CD8-positive, alpha-beta memory T cell (primary cell): Measurements from ENCODE around the gene ZNF276. TPM values are rescaled to one million over a fixed set of nuclear protein-coding genes. Genes with fewer than 3 reads are reported as not detected.

ENCODE experiments used
- CTCF ChIA-PET: fragments of 350-600 bp; sonication (Branson Sonifier 250); formaldehyde crosslinking; loops from one replicate; lab custom pipeline; 2021; ENCODE audit warnings: antibody characterized with exemption; lab: Charles Lee
- POLR2A ChIA-PET: fragments of 350-600 bp; sonication (Branson Sonifier 250); formaldehyde crosslinking; loops from one replicate; lab custom pipeline; 2021; ENCODE audit warnings: antibody characterized with exemption; lab: Charles Lee
- DNase-seq, 5 donors: peaks; one replicate each; pipeline versions ENCODE4 v3.0.0 to v3.0.0-alpha.2; 2020 to 2022; ENCODE audit warnings: mixed read lengths in 1 of 5
- H3K27ac ChIP-seq: one replicate; pipeline ENCODE4 v1.7.0; 2013; ENCODE audit warnings: low read depth, mild to moderate bottlenecking, low read length, moderate library complexity
- H3K27me3 ChIP-seq: 2 replicates; pipeline ENCODE4 v1.7.0; 2013; ENCODE audit warnings: low read length, mild to moderate bottlenecking; ENCODE audit not compliant: insufficient read depth, poor library complexity, severe bottlenecking
- H3K36me3 ChIP-seq: 2 replicates; pipeline ENCODE4 v1.7.0; 2013; ENCODE audit warnings: mild to moderate bottlenecking, low read length, moderate library complexity; ENCODE audit not compliant: insufficient read depth
- H3K4me1 ChIP-seq: 2 replicates; pipeline ENCODE4 v1.7.0; 2013; ENCODE audit warnings: mild to moderate bottlenecking, low read length, moderate library complexity; ENCODE audit not compliant: insufficient read depth
- H3K4me3 ChIP-seq: 2 replicates; pipeline ENCODE4 v1.7.0; 2013; ENCODE audit warnings: mild to moderate bottlenecking, low read length
- H3K9me3 ChIP-seq: 2 replicates; pipeline ENCODE4 v1.7.0; 2013; ENCODE audit warnings: mild to moderate bottlenecking, low read length
- H3K27ac Mint-ChIP-seq, 8 donors: one replicate each; pipeline ENCODE4 v1.8.0; 2020 to 2021; ENCODE audit warnings: mixed read lengths in 8 of 8, mild to moderate bottlenecking in 6 of 8, inconsistent platforms in 3 of 8, moderate library complexity in 3 of 8
- H3K27me3 Mint-ChIP-seq, 2 donors: one replicate each; pipeline ENCODE4 v1.8.0; 2020 to 2021; ENCODE audit warnings: mixed read lengths in 2 of 2, mild to moderate bottlenecking in 1 of 2, moderate library complexity in 1 of 2
- H3K36me3 Mint-ChIP-seq, 3 donors: one replicate each; pipeline ENCODE4 v1.8.0; 2020 to 2021; ENCODE audit warnings: mixed read lengths in 3 of 3, inconsistent platforms in 1 of 3, mild to moderate bottlenecking in 1 of 3
- H3K4me1 Mint-ChIP-seq, 3 donors: one replicate each; pipeline ENCODE4 v1.8.0; 2020 to 2021; ENCODE audit warnings: mixed read lengths in 3 of 3, inconsistent platforms in 1 of 3, mild to moderate bottlenecking in 1 of 3
- H3K4me3 Mint-ChIP-seq, 7 donors: one replicate each; pipeline ENCODE4 v1.8.0; 2020 to 2021; ENCODE audit warnings: mixed read lengths in 7 of 7, mild to moderate bottlenecking in 6 of 7, moderate library complexity in 4 of 7, inconsistent platforms in 2 of 7
- H3K9me3 Mint-ChIP-seq, 5 donors: one replicate each; pipeline ENCODE4 v1.8.0; 2020 to 2022; ENCODE audit warnings: mixed read lengths in 5 of 5, mild to moderate bottlenecking in 3 of 5, moderate library complexity in 2 of 5, inconsistent platforms in 1 of 5
- polyA plus RNA-seq: library from polyadenylated mRNA; unstranded; fragments of 300-500 nt; fragmentation: Illumina TruSeq; gene quantifications from one replicate; pipeline ENCODE4 v1.2.3, GENCODE V29; 2021
- total RNA-seq, 2 experiments: library from RNA; stranded (reverse); gene quantifications; one replicate each; pipeline ENCODE4 v1.2.3, GENCODE V29; 2021

Gene ZNF276
- total and polyA plus RNA-seq, 3 experiments from 2014 or later, result 35.6 to 47.3 (median 36.6) TPM

GRCh38 chr16:89710709-89711564 is 10.4 kb upstream of the ZNF276 start:
- Mint-ChIP-seq H3K36me3 (no peaks in the 10 kb centered on the region), H3K4me1 (peaks cover 3 to 12% (median 10%) of the 10 kb centered on the region in 3 donors), H3K9me3 (no peaks in the 10 kb centered on the region), H3K27me3 (no peaks in the 10 kb centered on the region), H3K27ac (no peak overlapping the region), H3K4me3 (no peak overlapping the region)
- no peak for DNase-seq
- Histone ChIP-seq H3K9me3 (no peaks in the 10 kb centered on the region), H3K36me3 (no peaks in the 10 kb centered on the region), H3K27ac (no peak overlapping the region), H3K4me3 (no peak overlapping the region), H3K27me3 (no peaks in the 10 kb centered on the region), H3K4me1 (peaks cover 14% of the 10 kb centered on the region)
- CTCF ChIA-PET, result interaction anchor here (1.2 to 17.8 kb wide), 3 partner anchors 76 to 199 kb away, joined by 4 to 323 read pairs (median 120); no protein-coding TSS in a partner anchor
- POLR2A ChIA-PET, result no interaction called here

GRCh38 chr16:89711601-89712273 is 9.6 kb upstream of the ZNF276 start:
- Histone ChIP-seq H3K27ac (peak overlapping the region; percentile 43), H3K4me3 (peak overlapping the region; percentile 43), H3K9me3 (no peaks in the 10 kb centered on the region), H3K36me3 (no peaks in the 10 kb centered on the region), H3K4me1 (peaks cover 10% of the 10 kb centered on the region), H3K27me3 (no peaks in the 10 kb centered on the region)
- ChIA-PET CTCF (interaction anchor here (1.7 to 17.8 kb wide), 3 partner anchors 11 to 151 kb away, joined by 4 to 323 read pairs (median 120); no protein-coding TSS in a partner anchor), POLR2A (interaction anchor here (1.6 kb wide), 1 partner anchor 12 kb away, joined by 4 read pairs; no protein-coding TSS in a partner anchor)
- H3K27ac Mint-ChIP-seq, result peak overlapping the region in 1 of 8 donors; percentile 50
- no peaks in the 10 kb centered on the region for H3K9me3 Mint-ChIP-seq
- peaks cover 0 to 9% (median 7%) of the 10 kb centered on the region in 3 donors for H3K4me1 Mint-ChIP-seq
- peak; percentile 59 to 81 (median 76) for DNase-seq
- no peaks in the 10 kb centered on the region for H3K36me3 Mint-ChIP-seq
- H3K27me3 Mint-ChIP-seq, result no peaks in the 10 kb centered on the region
- peak overlapping the region in 4 of 7 donors; percentile 19 to 65 (median 52) for H3K4me3 Mint-ChIP-seq

GRCh38 chr16:89712274-89712781 is 9.0 kb upstream of the ZNF276 start:
- Histone ChIP-seq H3K9me3 (no peaks in the 10 kb centered on the region), H3K36me3 (no peaks in the 10 kb centered on the region), H3K4me1 (peaks cover 10% of the 10 kb centered on the region), H3K4me3 (peak overlapping the region; percentile 43), H3K27me3 (no peaks in the 10 kb centered on the region), H3K27ac (peak overlapping the region; percentile 43)
- ChIA-PET CTCF (interaction anchor here (1.7 kb wide), 1 partner anchor 12 kb away, joined by 4 read pairs; no protein-coding TSS in a partner anchor), POLR2A (interaction anchor here (1.6 kb wide), 1 partner anchor 11 kb away, joined by 4 read pairs; no protein-coding TSS in a partner anchor)
- Mint-ChIP-seq H3K4me3 (peak overlapping the region in 5 of 7 donors; percentile 19 to 75 (median 55)), H3K27me3 (no peaks in the 10 kb centered on the region), H3K36me3 (no peaks in the 10 kb centered on the region), H3K4me1 (peaks cover 0 to 9% (median 7%) of the 10 kb centered on the region in 3 donors), H3K27ac (peak overlapping the region in 1 of 8 donors; percentile 50), H3K9me3 (no peaks in the 10 kb centered on the region)
- no peak for DNase-seq

- H3K9me3 Mint-ChIP-seq, result no peaks in the 10 kb centered on the region
- no peaks in the 10 kb centered on the region for H3K27me3 ChIP-seq
- DNase-seq, result no peak
- H3K4me1 ChIP-seq, result peaks cover 17% of the 10 kb centered on the region
- no peak overlapping the region for H3K4me3 Mint-ChIP-seq
- ChIA-PET CTCF (interaction anchor here (1.4 to 4.4 kb wide), 4 partner anchors 11 to 145 kb away, joined by 4 to 20 read pairs (median 6); no protein-coding TSS in a partner anchor), POLR2A (interaction anchor here (1.2 kb wide), 1 partner anchor 16 kb away, joined by 3 read pairs; the partner anchor contains the start of gene SPATA2L)
- H3K27me3 Mint-ChIP-seq, result no peaks in the 10 kb centered on the region
- no peak overlapping the region for H3K4me3 ChIP-seq
- no peak overlapping the region for H3K27ac ChIP-seq
- no peaks in the 10 kb centered on the region for H3K9me3 ChIP-seq
- H3K27ac Mint-ChIP-seq, result peak overlapping the region in 1 of 8 donors; percentile 26
- peaks cover 4 to 19% (median 14%) of the 10 kb centered on the region in 3 donors for H3K4me1 Mint-ChIP-seq
- no peaks in the 10 kb centered on the region for H3K36me3 ChIP-seq
- no peaks in the 10 kb centered on the region for H3K36me3 Mint-ChIP-seq
Measured at GRCh38 chr16:89716493-89716892, 4.8 kb upstream of the ZNF276 start.

GRCh38 chr16:89716916-89717687 is 4.2 kb upstream of the ZNF276 start:
- Mint-ChIP-seq H3K27ac (peak overlapping the region in 1 of 8 donors; percentile 84), H3K9me3 (no peaks in the 10 kb centered on the region), H3K27me3 (no peaks in the 10 kb centered on the region), H3K4me3 (no peak overlapping the region), H3K36me3 (no peaks in the 10 kb centered on the region), H3K4me1 (peaks cover 4 to 16% (median 14%) of the 10 kb centered on the region in 3 donors)
- no peak overlapping the region for H3K27ac ChIP-seq
- no peak overlapping the region for H3K4me3 ChIP-seq
- no peaks in the 10 kb centered on the region for H3K27me3 ChIP-seq
- DNase-seq, result no peak
- CTCF ChIA-PET, result interaction anchor here (1.4 to 4.4 kb wide), 4 partner anchors 12 to 144 kb away, joined by 4 to 20 read pairs (median 6); no protein-coding TSS in a partner anchor
- no peaks in the 10 kb centered on the region for H3K36me3 ChIP-seq
- POLR2A ChIA-PET, result interaction anchor here (0.6 to 1.2 kb wide), 4 partner anchors 11 to 42 kb away, joined by 3 to 9 read pairs (median 4); partner anchors contain the start of gene SPATA2L
- H3K9me3 ChIP-seq, result no peaks in the 10 kb centered on the region
- H3K4me1 ChIP-seq, result peaks cover 15% of the 10 kb centered on the region

- Histone ChIP-seq H3K36me3 (peaks cover 1% of the 10 kb centered on the region), H3K27me3 (no peaks in the 10 kb centered on the region), H3K4me1 (peaks cover 8% of the 10 kb centered on the region), H3K4me3 (no peak overlapping the region), H3K9me3 (no peaks in the 10 kb centered on the region), H3K27ac (peak overlapping the region; percentile 8)
- no peak for DNase-seq
- no peaks in the 10 kb centered on the region for H3K9me3 Mint-ChIP-seq
- H3K27me3 Mint-ChIP-seq, result peaks cover 0 to 2% of the 10 kb centered on the region in 2 donors
- peak overlapping the region in 2 of 8 donors; percentile 72 to 94 for H3K27ac Mint-ChIP-seq
- H3K4me1 Mint-ChIP-seq, result peaks cover 8 to 18% (median 14%) of the 10 kb centered on the region in 3 donors
- peaks cover 2 to 6% (median 3%) of the 10 kb centered on the region in 3 donors for H3K36me3 Mint-ChIP-seq
- CTCF ChIA-PET, result interaction anchor here (1.6 to 4.4 kb wide), 2 partner anchors 12 to 143 kb away, joined by 4 to 20 read pairs; no protein-coding TSS in a partner anchor
- POLR2A ChIA-PET, result interaction anchor here (0.6 to 1.2 kb wide), 5 partner anchors 10 to 41 kb away, joined by 3 to 9 read pairs (median 3); partner anchors contain the start of gene SPATA2L
- H3K4me3 Mint-ChIP-seq, result peak overlapping the region in 2 of 7 donors; percentile 37 to 88
Measured at GRCh38 chr16:89717688-89718505, 3.4 kb upstream of the ZNF276 start.
